HL-60/S4 treated with phorbol 12-myristate 13-acetate at 8.2 ng/mL for 4 days and 3 days (cell line): ENCODE results near the gene OPTC.

Experiments used
- in situ Hi-C: fragments of 300-500 bp; cut with MboI; formaldehyde crosslinking; loops from 2 replicates; pipeline ENCODE4 v1.15.0; 2022; ENCODE audit warnings: low sequenced_read_pairs

Gene OPTC

GRCh38 chr1:203527013-203527412 lies 33.1 kb downstream of the OPTC start:
- in situ Hi-C loops: no loop called here

- in situ Hi-C loops: no loop called here
Observed at GRCh38 chr1:203528063-203528462, 34.1 kb downstream of the OPTC start.

- in situ Hi-C loops: no loop called here
Observed at GRCh38 chr1:203528976-203529835, 35.3 kb downstream of the OPTC start.

GRCh38 chr1:203531063-203531462 lies 37.1 kb downstream of the OPTC start:
- in situ Hi-C loops: no loop called here

GRCh38 chr1:203534012-203534411 lies 40.1 kb downstream of the OPTC start:
- in situ Hi-C loops: no loop called here

- in situ Hi-C loops: no loop called here
Observed at GRCh38 chr1:203534526-203534925, 40.6 kb downstream of the OPTC start.

GRCh38 chr1:203536575-203536974 lies 42.6 kb downstream of the OPTC start:
- in situ Hi-C loops: no loop called here

- in situ Hi-C loops: no loop called here
Observed at GRCh38 chr1:203536980-203537455, 43.1 kb downstream of the OPTC start.

- in situ Hi-C loops: no loop called here
Observed at GRCh38 chr1:203537806-203538464, 44.0 kb downstream of the OPTC start.

- in situ Hi-C loops: no loop called here
Observed at GRCh38 chr1:203538726-203539125, 44.8 kb downstream of the OPTC start.

- in situ Hi-C loops: no loop called here
Observed at GRCh38 chr1:203539831-203540546, 46.0 kb downstream of the OPTC start.

GRCh38 chr1:203544485-203544884 lies 50.5 kb downstream of the OPTC start:
- in situ Hi-C loops: no loop called here

GRCh38 chr1:203544978-203545816 lies 51.2 kb downstream of the OPTC start:
- in situ Hi-C loops: no loop called here

GRCh38 chr1:203546274-203546673 lies 52.3 kb downstream of the OPTC start:
- in situ Hi-C loops: no loop called here

GRCh38 chr1:203547147-203547546 lies 53.2 kb downstream of the OPTC start:
- in situ Hi-C loops: no loop called here

- in situ Hi-C loops: no loop called here
Observed at GRCh38 chr1:203547771-203548421, 53.9 kb downstream of the OPTC start.

GRCh38 chr1:203548892-203549291 lies 54.9 kb downstream of the OPTC start:
- in situ Hi-C loops: no loop called here

GRCh38 chr1:203549309-203549708 lies 55.4 kb downstream of the OPTC start:
- in situ Hi-C loops: no loop called here

- in situ Hi-C loops: no loop called here
Observed at GRCh38 chr1:203550846-203551245, 56.9 kb downstream of the OPTC start.

- in situ Hi-C loops: no loop called here
Observed at GRCh38 chr1:203551550-203551949, 57.6 kb downstream of the OPTC start.
